Heart left ventricle (tissue), 13 donors: Measurements from ENCODE around the gene VKORC1.

Experiments used
- POLR2A ChIP-seq, 2 donors: fragments of 450-650 bp; IDR thresholded peaks; one replicate each; pipeline ENCODE4 v1.6.1; 2017; ENCODE audit warnings: antibody characterized with exemption in 2 of 2, mild to moderate bottlenecking in 2 of 2, moderate library complexity in 2 of 2
- TF ChIP-seq, protein P1 (sequence below), 12 donors: fragments of 200-600 bp; sonication (generic) in 4 of 12; IDR thresholded peaks; one replicate each; pipeline versions ENCODE4 v1.5.0 to v1.8.0; 2018 to 2022; ENCODE audit warnings: antibody characterized with exemption in 12 of 12, mild to moderate bottlenecking in 5 of 12
- donor health status: ischemic (EF 13 %, LVEDD 7.1; RV severe dilation, severe dysfunction).
- donor health status: DM: no; HTN: yes; CAD: no.
- donor health status: DM: no; HTN: no; CAD: no.
- donor health status: ischemic (EF 25% LVEDD 6.9; RV normal size, moderate dysfunction).
- donor health status: ischemic (EF 25% LVEDD 5.7; RV mildly dilated, moderate dysfunction).
- donor health status: ischemic (EF 35%, LVEDD 5.7; RV mildly dilated, moderate dysfunction).
- donor health status: nonischemic (EF 11% LVEDD 7.7; RV severe dilation, severe dysfunction).
- donor health status: DM: yes; HTN: yes; CAD: no.
- donor health status: PGD.
- donor health status: ischemic (EF 29% LVEDD 5.4; RV normal size, mild dysfunction).
- donor health status: nonischemic (EF 23%, LVEDD 6.1; RV moderate dilation, normal function).

DNA sequence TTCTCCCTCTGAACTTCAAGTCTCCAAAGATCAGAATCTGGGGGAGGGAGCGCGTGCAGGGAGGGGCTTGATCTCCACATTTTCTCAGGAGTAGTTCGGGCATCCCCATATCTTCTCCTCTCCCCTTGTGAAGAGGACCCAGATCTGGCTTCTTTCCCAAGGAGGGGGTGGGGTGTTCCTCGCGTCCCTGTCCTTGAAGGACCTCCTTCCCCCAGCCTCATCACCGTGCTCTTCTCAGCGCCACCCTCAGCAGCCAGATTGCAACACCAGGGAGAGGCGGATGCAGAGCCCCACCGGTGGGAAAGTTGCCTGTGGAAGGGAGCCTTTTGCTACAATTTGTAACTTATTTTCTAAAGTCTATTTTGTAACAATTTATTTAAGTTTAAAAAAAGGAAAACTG is 11.5 kb downstream of the VKORC1 start:
- TF ChIP-seq, protein P1, sequence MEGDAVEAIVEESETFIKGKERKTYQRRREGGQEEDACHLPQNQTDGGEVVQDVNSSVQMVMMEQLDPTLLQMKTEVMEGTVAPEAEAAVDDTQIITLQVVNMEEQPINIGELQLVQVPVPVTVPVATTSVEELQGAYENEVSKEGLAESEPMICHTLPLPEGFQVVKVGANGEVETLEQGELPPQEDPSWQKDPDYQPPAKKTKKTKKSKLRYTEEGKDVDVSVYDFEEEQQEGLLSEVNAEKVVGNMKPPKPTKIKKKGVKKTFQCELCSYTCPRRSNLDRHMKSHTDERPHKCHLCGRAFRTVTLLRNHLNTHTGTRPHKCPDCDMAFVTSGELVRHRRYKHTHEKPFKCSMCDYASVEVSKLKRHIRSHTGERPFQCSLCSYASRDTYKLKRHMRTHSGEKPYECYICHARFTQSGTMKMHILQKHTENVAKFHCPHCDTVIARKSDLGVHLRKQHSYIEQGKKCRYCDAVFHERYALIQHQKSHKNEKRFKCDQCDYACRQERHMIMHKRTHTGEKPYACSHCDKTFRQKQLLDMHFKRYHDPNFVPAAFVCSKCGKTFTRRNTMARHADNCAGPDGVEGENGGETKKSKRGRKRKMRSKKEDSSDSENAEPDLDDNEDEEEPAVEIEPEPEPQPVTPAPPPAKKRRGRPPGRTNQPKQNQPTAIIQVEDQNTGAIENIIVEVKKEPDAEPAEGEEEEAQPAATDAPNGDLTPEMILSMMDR (IDR thresholded peaks at IDR 0.05), result no peak
- no peak for TF ChIP-seq POLR2A (IDR thresholded peaks at IDR 0.05)
